ENCODE data around the gene SLC25A26.

Gene SLC25A26

DNA sequence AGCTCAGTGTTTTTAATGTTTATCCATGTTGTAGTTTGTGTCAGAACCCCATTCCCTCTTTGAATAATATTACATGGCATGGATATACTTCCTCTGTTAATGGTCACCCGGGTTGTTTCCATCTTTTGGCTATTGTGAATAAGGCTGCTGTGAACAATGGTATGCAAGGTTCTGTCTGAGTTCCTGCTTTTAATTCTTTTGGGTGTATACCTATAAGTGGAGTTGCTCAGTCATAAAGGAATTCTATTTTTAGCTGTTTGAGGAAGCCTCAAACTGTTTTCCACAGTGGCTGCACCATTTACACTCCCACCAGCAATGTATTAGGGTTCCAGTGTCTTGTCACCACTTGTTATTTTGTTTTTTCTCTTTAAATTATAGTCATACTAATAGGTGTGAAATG lies 99.6 kb downstream of the SLC25A26 start:
- DNase-seq (ENCODE audit: low read depth, low spot score), result no peak

DNA sequence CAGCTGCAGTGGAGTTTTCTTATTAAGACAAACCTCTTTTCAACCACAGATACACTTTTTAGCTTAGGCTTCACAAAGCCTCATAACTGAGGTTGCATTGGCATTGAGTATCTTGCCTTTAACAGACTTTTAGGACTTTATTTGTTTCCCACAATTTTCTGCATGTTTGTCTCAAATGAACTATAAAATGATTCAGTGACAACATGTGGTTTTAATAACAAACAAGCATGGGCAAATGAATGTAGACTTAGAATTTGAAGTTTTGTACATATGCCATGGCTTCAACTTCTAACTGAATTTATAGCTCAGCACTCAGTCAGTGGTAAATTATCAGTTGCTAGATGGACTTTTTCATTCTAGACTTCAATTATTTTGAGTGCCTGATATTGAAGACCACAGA lies 101.6 kb downstream of the SLC25A26 start:
- DNase-seq (ENCODE audit: low read depth, low spot score), result no peak

- DNase-seq (ENCODE audit: low read depth, low spot score), result no peak
These were observed 105.5 kb downstream of the SLC25A26 start for GRCh38 chr3:66326340-66326739.

GRCh38 chr3:66335671-66336070 lies 114.9 kb downstream of the SLC25A26 start:
- DNase-seq (ENCODE audit: low read depth, low spot score), result no peak

GRCh38 chr3:66336333-66336766 lies 115.5 kb downstream of the SLC25A26 start:
- no peak for DNase-seq (ENCODE audit: low read depth, low spot score)

DNA sequence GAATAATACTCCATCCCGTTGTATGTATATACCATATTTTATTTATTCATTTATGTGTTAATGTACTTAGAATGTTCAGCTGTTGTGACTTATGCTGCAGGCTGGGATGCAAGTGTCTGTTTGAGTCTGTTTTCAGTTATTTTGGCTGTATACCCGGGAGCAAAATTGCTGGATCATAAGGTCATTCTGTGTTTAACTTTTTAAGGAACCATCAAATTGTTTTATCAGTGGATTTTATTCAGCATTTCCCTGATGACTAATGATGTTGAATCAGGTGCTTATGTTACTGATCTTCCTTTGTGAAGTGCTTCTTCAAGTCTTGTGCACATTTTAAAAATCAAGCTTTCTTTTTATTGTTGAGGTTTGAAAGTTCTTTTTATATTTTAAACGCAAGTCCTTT lies 118.1 kb downstream of the SLC25A26 start:
- DNase-seq (ENCODE audit: low read depth, low spot score), result no peak

DNA sequence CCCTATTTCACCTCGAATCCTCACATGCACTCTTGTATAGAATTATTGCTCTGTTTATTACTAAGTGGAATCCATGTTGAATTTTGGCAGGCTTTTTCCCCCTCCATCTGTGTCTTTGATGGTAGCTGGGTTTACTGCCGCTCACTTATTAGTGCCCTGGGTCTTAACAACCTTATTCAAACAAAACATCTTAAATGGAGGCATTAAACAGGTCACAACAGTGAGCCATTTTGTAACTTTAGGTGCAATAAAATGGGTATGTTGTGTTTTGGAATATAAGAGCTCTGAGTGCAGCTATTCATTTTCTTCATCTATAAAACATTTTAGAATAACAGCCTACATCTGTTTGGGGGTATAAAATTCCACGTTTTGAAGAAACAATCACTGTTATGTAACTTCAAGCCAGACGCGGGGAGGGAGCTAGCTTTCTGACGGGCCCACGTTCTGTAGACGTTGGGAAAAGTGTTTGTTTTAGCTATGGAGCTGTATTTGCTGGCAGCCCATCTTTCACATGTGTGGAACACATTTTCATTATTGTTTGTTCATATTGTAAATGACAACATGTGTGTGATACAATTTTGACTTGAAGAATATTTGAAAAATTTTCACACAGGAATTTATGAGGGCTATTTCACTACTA lies 122.0 kb downstream of the SLC25A26 start:
- no peak for DNase-seq (ENCODE audit: low read depth, low spot score)

GRCh38 chr3:66344391-66344811 lies 123.6 kb downstream of the SLC25A26 start:
- DNase-seq (ENCODE audit: low read depth, low spot score), result no peak

- no peak for DNase-seq (ENCODE audit: low read depth, low spot score)
These were observed 124.2 kb downstream of the SLC25A26 start for GRCh38 chr3:66344848-66345578.

DNA sequence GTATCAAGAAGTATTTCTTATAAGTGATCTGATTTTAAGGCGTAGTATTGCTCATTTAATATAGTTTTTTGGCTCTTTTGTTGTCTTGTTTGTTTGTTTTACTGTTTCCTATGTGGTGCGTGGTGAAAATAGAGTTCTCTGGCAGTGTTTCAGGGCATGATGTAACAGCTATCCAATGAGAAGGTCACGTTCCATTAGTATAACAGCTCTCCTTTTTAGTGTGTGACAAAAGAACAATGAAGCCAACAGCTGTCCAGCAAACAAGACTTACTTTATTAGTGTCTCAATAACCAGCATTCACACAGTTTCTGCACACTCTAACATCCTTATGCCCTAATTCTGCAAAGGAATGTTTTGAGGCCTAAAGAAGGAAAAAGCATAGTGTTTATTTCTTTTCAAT lies 127.9 kb downstream of the SLC25A26 start:
- DNase-seq (ENCODE audit: low read depth, low spot score), result no peak

- no peak for DNase-seq (ENCODE audit: low read depth, low spot score)
These were observed 129.8 kb downstream of the SLC25A26 start for GRCh38 chr3:66350601-66351000.

DNA sequence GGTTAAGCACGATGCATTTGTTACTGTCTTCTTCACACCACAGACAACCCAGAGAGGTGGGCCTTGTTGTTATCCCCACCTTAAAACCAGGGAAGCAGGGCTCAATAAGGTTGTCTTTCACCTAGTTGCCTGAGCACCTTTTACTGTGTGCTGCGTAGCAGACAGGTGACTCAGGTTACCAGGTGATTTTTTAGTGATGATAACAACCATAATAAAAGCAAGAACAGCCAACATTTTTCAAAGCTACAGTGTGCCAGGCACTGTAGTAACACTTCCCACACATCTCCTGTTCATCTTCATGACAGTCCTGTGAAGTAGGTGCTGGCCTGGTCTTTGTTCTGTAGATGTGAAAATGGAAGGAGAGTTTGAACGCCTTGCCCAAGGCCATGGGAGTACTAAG lies 132.2 kb downstream of the SLC25A26 start:
- no peak for DNase-seq (ENCODE audit: low read depth, low spot score)

DNA sequence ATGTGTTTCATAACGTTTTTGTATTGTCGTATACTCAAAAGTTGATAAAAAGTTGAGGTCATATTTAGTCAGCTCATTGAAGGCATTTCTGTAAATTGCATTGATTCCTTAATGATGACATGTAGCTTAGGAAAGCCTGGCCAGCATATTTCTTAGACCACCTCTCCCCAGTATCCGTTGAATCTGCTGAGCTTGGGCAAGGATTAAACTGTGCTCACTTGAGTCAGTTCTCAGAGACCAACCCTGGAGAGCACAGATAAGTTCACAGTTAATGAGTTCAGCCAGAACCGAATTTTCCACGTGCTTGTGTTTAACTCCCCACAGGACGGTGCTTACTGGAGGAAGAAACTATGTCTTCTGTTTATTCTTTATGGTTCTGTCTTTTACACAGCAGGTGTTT lies 132.7 kb downstream of the SLC25A26 start:
- DNase-seq (ENCODE audit: low read depth, low spot score), result no peak

- DNase-seq (ENCODE audit: low read depth, low spot score), result no peak
These were observed 133.2 kb downstream of the SLC25A26 start for GRCh38 chr3:66354001-66354400.

DNA sequence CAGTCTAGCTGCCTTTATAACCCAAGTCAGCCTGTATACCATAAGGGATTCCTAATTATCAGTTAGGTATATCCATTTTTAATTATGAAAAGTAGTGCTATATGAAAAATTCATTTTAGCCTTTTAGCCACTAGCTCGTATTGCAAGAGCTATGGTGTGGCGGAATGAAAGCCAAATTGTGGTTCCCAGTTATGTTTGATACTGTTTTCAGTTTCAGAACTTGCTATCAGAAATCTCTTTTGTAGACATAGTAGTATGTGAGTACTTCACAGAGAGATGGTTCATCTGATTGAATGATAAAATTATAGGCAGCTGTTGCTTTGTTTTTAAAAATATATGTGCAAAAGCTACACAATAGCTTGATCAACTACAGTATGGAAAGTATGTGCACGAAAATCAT lies 134.6 kb downstream of the SLC25A26 start:
- DNase-seq (ENCODE audit: low read depth, low spot score), result no peak

DNA sequence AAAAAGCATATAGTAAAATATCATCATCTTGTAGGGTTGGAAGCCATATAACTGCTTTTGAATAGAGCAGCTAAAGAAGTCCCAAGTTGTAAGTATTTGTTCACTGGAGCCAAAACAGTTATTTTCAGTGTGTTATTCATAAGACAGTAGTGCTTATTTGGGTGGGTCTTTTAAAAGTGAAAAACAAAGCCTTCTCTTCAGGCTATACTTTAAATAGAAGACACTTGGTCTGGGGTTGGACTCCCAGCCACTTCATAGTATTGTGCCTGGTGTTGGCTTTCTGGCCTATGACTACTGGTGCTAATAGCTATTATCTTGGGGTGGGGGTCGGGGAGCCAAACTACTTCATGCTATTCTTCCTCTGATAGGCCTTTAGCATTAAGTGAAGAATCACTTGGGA lies 135.2 kb downstream of the SLC25A26 start:
- DNase-seq (ENCODE audit: low read depth, low spot score), result no peak

DNA sequence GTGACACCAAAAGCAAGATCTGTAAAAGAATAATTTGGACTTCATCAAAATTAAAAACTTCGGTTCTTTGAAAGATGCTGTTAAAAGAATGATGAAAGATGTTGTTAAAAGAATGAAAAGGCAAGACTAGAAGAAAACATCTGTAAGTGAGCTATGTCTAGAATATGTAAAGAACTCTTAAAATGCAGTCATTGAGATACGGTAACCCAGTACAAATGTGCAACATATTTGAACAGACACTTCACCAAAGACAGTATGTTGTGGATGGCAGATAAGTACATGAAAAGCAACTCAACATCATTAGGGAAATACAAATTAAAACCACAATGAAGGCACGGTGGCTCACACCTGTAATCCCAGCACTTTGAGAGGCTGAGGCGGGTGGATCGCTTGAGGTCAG lies 140.6 kb downstream of the SLC25A26 start:
- DNase-seq (ENCODE audit: low read depth, low spot score), result no peak

DNA sequence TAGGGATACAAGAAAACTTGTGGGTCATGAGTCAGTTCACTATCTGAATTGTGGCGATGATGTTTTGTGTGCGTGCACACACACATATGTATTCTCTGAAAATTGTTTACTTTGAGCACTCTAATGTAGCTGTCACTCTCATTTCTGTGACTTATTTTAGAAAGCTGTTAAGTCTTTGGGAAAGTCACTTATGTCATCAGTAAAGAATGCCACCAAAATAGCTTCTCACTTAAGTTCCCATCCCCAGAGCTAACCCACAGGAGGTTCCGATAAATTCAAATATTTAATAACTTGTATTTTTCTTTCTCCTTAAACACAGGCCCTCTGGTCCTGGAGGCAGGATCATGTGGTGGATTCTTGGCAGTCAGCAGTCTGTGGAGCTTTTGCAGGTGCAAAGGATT lies 141.7 kb downstream of the SLC25A26 start:
- DNase-seq (ENCODE audit: low read depth, low spot score), result no peak

- DNase-seq (ENCODE audit: low read depth, low spot score), result no peak
These were observed 142.3 kb downstream of the SLC25A26 start for GRCh38 chr3:66363148-66363547.

DNA sequence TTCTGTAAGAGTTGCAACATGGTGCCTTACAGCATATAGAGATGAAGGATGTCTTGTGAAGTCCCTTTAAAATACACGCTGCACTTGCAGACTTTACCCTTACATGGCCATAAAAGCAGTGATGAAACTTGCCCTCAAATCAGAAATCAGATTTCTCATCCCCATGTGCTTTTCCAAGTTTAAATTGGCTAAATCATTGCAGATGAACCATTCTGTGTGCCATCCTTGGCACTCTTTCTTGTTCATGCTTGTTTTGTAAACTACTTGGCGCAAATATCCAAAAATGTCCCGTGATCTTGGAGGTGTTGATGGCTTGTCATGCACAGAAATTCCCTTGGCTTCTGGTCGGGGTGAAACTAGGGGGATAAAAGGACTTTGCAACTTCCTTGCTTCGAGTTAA lies 144.3 kb downstream of the SLC25A26 start:
- no peak for DNase-seq (ENCODE audit: low read depth, low spot score)

DNA sequence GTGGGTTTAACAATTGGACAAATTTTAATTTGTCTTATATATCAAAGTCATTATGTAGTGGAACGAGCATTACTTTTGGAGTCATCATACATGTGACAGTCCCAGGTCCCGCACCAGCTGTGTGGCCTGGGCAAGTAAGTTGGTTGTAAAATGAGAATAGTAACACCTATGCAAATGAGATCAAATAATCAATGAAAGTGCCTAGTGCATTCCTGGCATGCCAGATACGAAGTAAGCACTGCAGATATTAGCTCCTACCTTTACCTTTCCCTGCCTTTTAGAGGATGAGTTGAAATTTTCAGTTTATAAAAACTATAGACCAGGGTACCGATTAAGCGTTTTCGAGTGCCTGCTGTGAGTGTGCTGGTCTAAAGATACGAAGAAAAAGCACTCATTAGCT lies 145.9 kb downstream of the SLC25A26 start:
- no peak for DNase-seq (ENCODE audit: low read depth, low spot score)

- no peak for DNase-seq (ENCODE audit: low read depth, low spot score)
These were observed 147.2 kb downstream of the SLC25A26 start for GRCh38 chr3:66367979-66368378.

- DNase-seq (ENCODE audit: low read depth, low spot score), result no peak
These were observed 149.4 kb downstream of the SLC25A26 start for GRCh38 chr3:66370179-66370578.
